ENCODE results near the gene FOXP1. TPM values are rescaled to one million over a fixed set of nuclear protein-coding genes. Genes with fewer than 3 reads are reported as not detected.

Gene FOXP1
- total and polyA plus RNA-seq, 3 experiments from 2014 or later = 142 to 185 (median 147) TPM

DNA sequence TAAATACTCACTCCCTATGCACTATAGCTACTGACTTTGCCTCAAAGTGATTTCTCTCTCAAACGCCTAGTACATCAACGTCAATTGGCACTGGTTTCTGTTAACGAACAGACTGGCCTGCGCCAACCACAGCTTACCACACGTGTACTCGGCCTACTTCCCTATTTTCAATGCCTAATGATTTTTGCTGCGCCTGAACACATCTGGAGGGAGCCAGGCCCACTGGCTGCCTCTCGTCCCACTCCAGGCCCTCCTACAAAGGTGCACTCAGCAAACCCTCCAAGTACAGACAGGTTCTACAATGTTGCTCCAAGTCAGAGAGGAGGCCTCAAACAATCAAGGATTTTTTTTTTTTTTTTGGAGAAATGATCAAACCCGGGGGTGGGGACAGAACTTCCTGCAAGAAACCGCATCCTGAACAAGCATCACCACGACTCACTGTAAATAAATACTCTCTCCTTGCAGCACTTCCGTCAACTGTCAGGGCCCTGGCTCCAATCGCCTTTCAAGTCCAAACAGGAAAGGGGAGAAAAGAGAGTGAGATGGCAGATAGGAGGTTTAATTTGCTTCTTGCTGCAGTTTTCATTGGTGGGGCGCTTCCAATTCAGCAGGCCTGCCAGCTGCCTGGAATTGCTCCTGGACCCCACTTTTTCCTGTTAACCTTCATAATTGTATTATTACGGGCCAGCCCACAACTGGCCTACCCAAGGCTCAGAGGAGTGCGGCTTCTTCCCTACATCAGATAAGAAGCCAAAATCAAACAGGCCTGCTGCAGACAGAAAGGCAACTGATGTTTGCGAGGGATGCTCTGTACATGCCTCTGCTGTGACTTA lies 139.3 kb downstream of the FOXP1 start:
- Histone ChIP-seq H3K9me3 (ENCODE audit: low read length) (no peaks in the 10 kb centered on the region), H3K4me3 (ENCODE audit: low read length) (peak overlapping the region; percentile 24), H3K27ac (ENCODE audit: low read depth, low read length) (peak overlapping the region; percentile 58), H3K27me3 (ENCODE audit: insufficient read depth, low read length, poor library complexity, severe bottlenecking) (no peaks in the 10 kb centered on the region), H3K36me3 (ENCODE audit: insufficient read depth, low read length) (no peaks in the 10 kb centered on the region), H3K4me1 (ENCODE audit: insufficient read depth, low read length) (peaks cover 99% of the 10 kb centered on the region)
- CTCF ChIA-PET = interaction anchor here (1.1 to 2.4 kb wide), 12 partner anchors 10 to 314 kb away, joined by 3 to 8 read pairs (median 4); no protein-coding TSS in a partner anchor
- POLR2A ChIA-PET = interaction anchor here (0.6 to 1.4 kb wide), 5 partner anchors 10 to 379 kb away, joined by 3 to 7 read pairs (median 3); no protein-coding TSS in a partner anchor
- H3K4me3 Mint-ChIP-seq = peak overlapping the region; percentile 63 to 82 (median 73)
- peaks cover 91 to 99% (median 99%) of the 10 kb centered on the region in 3 donors for H3K4me1 Mint-ChIP-seq
- peak; percentile 45 to 95 (median 87) for DNase-seq
- H3K27me3 Mint-ChIP-seq = peaks cover 0 to 2% of the 10 kb centered on the region in 2 donors
- peaks cover 3 to 14% (median 8%) of the 10 kb centered on the region in 3 donors for H3K36me3 Mint-ChIP-seq
- H3K9me3 Mint-ChIP-seq = no peaks in the 10 kb centered on the region
- H3K27ac Mint-ChIP-seq = peak overlapping the region; percentile 92 to 99 (median 98)

DNA sequence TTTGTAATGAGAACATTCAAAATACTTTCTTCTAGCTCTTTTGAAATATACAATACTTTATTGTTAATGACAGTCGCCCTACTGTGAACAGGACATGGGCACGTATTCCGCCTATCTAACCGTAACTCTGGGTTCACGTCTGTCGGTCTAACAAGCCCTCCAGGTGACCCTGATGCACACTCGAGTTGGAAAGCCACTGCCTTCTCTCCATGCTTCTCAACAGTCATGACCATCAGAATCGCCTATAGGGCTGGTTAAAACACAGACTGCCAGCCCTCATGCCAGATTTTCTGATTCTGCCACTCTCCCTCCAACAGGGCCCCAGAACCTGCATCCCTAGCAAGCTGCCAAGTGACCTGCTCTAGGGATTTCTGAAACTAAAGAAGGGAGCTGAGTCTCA lies 140.2 kb downstream of the FOXP1 start:
- H3K9me3 ChIP-seq (ENCODE audit: low read length) = no peaks in the 10 kb centered on the region
- no peaks in the 10 kb centered on the region for H3K9me3 Mint-ChIP-seq
- ChIA-PET CTCF (interaction anchor here (1.1 to 2.4 kb wide), 8 partner anchors 12 to 313 kb away, joined by 3 to 8 read pairs (median 4); no protein-coding TSS in a partner anchor), POLR2A (interaction anchor here (0.6 to 1.4 kb wide), 2 partner anchors 11 to 24 kb away, joined by 3 to 7 read pairs; no protein-coding TSS in a partner anchor)
- peak overlapping the region; percentile 58 for H3K27ac ChIP-seq (ENCODE audit: low read depth, low read length)
- peaks cover 99% of the 10 kb centered on the region for H3K4me1 ChIP-seq (ENCODE audit: insufficient read depth, low read length)
- no peak for DNase-seq
- peaks cover 94 to 99% (median 99%) of the 10 kb centered on the region in 3 donors for H3K4me1 Mint-ChIP-seq
- H3K27me3 Mint-ChIP-seq = peaks cover 0 to 2% of the 10 kb centered on the region in 2 donors
- no peaks in the 10 kb centered on the region for H3K36me3 ChIP-seq (ENCODE audit: insufficient read depth, low read length)
- H3K27ac Mint-ChIP-seq = peak overlapping the region; percentile 92 to 99 (median 98)
- peak overlapping the region in 6 of 7 donors; percentile 60 to 82 (median 70) for H3K4me3 Mint-ChIP-seq
- no peaks in the 10 kb centered on the region for H3K27me3 ChIP-seq (ENCODE audit: insufficient read depth, low read length, poor library complexity, severe bottlenecking)
- H3K36me3 Mint-ChIP-seq = peaks cover 4 to 13% (median 8%) of the 10 kb centered on the region in 3 donors
- H3K4me3 ChIP-seq (ENCODE audit: low read length) = no peak overlapping the region

DNA sequence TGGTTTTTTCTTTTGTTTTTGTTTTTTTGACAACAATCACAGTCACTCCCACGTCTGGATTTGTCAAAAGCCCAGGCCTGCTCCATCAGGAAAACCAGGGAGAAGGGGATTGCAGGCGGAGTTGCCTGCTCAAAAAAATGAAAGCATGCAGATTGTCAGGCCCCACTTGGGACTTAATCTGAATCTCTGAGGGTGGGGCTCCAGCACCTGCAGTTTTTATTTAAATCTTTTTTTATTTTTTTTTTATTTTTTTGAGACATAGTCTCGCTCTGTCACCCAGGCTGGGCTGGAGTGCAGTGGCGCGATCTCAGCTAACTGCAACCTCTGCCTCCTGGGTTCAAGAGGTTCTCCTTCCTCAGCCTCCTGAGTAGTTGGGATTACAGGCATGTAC lies 140.9 kb downstream of the FOXP1 start:
- no peaks in the 10 kb centered on the region for H3K36me3 ChIP-seq (ENCODE audit: insufficient read depth, low read length)
- Mint-ChIP-seq H3K27ac (peak overlapping the region; percentile 95 to 99 (median 98)), H3K36me3 (peaks cover 9 to 10% (median 9%) of the 10 kb centered on the region in 3 donors), H3K4me3 (peak overlapping the region in 5 of 7 donors; percentile 41 to 78 (median 67)), H3K9me3 (no peaks in the 10 kb centered on the region), H3K4me1 (peaks cover 94 to 99% (median 99%) of the 10 kb centered on the region in 3 donors), H3K27me3 (peaks cover 0 to 2% of the 10 kb centered on the region in 2 donors)
- no peaks in the 10 kb centered on the region for H3K27me3 ChIP-seq (ENCODE audit: insufficient read depth, low read length, poor library complexity, severe bottlenecking)
- no peak overlapping the region for H3K4me3 ChIP-seq (ENCODE audit: low read length)
- H3K9me3 ChIP-seq (ENCODE audit: low read length) = no peaks in the 10 kb centered on the region
- H3K27ac ChIP-seq (ENCODE audit: low read depth, low read length) = no peak overlapping the region
- peaks cover 99% of the 10 kb centered on the region for H3K4me1 ChIP-seq (ENCODE audit: insufficient read depth, low read length)
- no peak for DNase-seq
- ChIA-PET POLR2A (interaction anchor here (0.6 to 1.4 kb wide), 3 partner anchors 12 to 453 kb away, joined by 4 to 7 read pairs (median 7); no protein-coding TSS in a partner anchor), CTCF (interaction anchor here (0.8 to 2.0 kb wide), 5 partner anchors 9 to 312 kb away, joined by 3 to 8 read pairs (median 4); no protein-coding TSS in a partner anchor)

DNA sequence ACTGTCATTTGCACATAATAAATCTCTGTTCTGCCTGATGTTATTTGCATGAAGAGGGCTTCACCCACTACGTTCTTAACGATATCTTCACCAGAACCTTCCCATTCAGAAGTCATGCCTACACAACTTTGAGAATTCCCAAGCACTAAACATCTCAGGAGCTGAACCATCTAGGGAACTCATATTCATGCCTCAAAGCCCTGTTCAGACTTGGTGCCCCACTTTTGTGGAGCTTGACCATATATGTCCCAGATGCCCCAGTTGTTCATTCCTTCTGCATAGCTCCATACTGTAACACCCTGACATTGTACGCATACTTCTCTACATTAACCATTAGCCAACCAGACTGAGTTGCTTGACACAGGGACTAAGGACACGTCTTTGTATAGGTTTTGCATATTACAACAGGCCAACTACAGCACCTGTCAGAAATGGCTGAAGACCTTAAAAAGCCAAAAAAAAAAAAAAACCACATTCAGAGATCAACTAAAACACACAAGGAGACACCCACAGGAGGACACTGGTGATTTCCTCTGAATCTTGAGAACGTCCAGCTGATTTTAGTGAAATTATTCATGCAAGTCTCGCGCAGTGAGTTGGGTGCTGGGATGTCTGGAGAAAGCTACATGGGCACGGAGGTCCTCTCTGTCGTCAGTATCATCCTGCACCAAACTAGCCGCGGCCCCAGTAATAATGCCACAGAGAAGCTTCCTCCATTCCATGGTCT lies 141.4 kb downstream of the FOXP1 start:
- H3K27me3 Mint-ChIP-seq = peaks cover 0 to 2% of the 10 kb centered on the region in 2 donors
- POLR2A ChIA-PET = interaction anchor here (0.6 to 0.7 kb wide), 2 partner anchors 70 to 452 kb away, joined by 4 to 7 read pairs; no protein-coding TSS in a partner anchor
- peaks cover under 1% of the 10 kb centered on the region for H3K36me3 ChIP-seq (ENCODE audit: insufficient read depth, low read length)
- CTCF ChIA-PET = interaction anchor here (0.8 to 2.0 kb wide), 4 partner anchors 9 to 49 kb away, joined by 3 to 8 read pairs (median 3); no protein-coding TSS in a partner anchor
- peaks cover 94 to 99% (median 99%) of the 10 kb centered on the region in 3 donors for H3K4me1 Mint-ChIP-seq
- DNase-seq = no peak
- no peaks in the 10 kb centered on the region for H3K9me3 ChIP-seq (ENCODE audit: low read length)
- no peak overlapping the region for H3K27ac ChIP-seq (ENCODE audit: low read depth, low read length)
- H3K27ac Mint-ChIP-seq = peak overlapping the region; percentile 91 to 98 (median 96)
- H3K36me3 Mint-ChIP-seq = peaks cover 6 to 14% (median 10%) of the 10 kb centered on the region in 3 donors
- no peak overlapping the region for H3K4me3 ChIP-seq (ENCODE audit: low read length)
- peaks cover 99% of the 10 kb centered on the region for H3K4me1 ChIP-seq (ENCODE audit: insufficient read depth, low read length)
- no peaks in the 10 kb centered on the region for H3K9me3 Mint-ChIP-seq
- H3K4me3 Mint-ChIP-seq = peak overlapping the region; percentile 13 to 78 (median 49)
- no peaks in the 10 kb centered on the region for H3K27me3 ChIP-seq (ENCODE audit: insufficient read depth, low read length, poor library complexity, severe bottlenecking)

DNA sequence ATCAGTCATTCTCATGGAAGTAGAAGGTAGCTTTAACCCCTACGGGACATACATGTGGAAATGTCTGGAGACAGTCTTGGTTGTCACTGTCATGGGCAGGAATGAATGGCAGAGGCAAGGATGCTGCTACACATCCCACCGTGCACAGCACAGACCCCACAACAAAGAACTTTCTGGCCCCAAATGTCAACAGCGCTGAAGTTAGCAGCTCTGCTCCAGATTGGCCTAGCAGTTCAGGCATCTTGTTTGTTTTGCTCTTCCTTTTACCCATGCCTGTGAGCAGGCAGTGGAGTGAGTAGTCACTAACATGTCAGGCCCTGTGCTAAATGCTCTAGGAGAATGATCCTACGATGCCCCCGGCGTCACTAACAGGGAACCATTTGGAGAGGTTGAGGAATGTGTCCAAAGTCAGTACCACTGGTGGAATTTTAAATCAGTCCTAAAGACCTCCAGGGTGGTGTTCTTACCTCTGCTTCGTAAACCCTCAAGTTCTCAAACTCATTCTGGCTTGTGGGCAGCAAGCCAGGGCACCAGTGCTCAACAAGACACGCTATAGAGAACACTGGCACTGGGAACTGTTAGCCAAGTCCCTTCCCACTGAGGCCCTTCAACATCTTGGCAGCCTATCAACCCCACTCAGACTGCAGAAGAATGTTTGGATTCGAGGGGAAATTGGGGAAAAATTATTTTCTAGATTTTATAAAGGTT lies 142.2 kb downstream of the FOXP1 start:
- peak overlapping the region; percentile 19 for H3K4me3 ChIP-seq (ENCODE audit: low read length)
- peaks cover 8% of the 10 kb centered on the region for H3K36me3 ChIP-seq (ENCODE audit: insufficient read depth, low read length)
- no peaks in the 10 kb centered on the region for H3K27me3 ChIP-seq (ENCODE audit: insufficient read depth, low read length, poor library complexity, severe bottlenecking)
- ChIA-PET POLR2A (interaction anchor here (1.2 to 1.3 kb wide), 2 partner anchors 10 to 16 kb away, joined by 3 read pairs; no protein-coding TSS in a partner anchor), CTCF (interaction anchor here (0.9 to 1.6 kb wide), 6 partner anchors 13 to 55 kb away, joined by 3 to 4 read pairs (median 3); no protein-coding TSS in a partner anchor)
- Mint-ChIP-seq H3K4me1 (peaks cover 93 to 99% (median 99%) of the 10 kb centered on the region in 3 donors), H3K27ac (peak overlapping the region; percentile 91 to 98 (median 96)), H3K27me3 (peaks cover 0 to 2% of the 10 kb centered on the region in 2 donors), H3K36me3 (peaks cover 4 to 22% (median 10%) of the 10 kb centered on the region in 3 donors), H3K9me3 (no peaks in the 10 kb centered on the region), H3K4me3 (peak overlapping the region; percentile 26 to 79 (median 59))
- no peaks in the 10 kb centered on the region for H3K9me3 ChIP-seq (ENCODE audit: low read length)
- DNase-seq = peak in 1 of 5 donors; percentile 67
- H3K4me1 ChIP-seq (ENCODE audit: insufficient read depth, low read length) = peaks cover 99% of the 10 kb centered on the region
- no peak overlapping the region for H3K27ac ChIP-seq (ENCODE audit: low read depth, low read length)

DNA sequence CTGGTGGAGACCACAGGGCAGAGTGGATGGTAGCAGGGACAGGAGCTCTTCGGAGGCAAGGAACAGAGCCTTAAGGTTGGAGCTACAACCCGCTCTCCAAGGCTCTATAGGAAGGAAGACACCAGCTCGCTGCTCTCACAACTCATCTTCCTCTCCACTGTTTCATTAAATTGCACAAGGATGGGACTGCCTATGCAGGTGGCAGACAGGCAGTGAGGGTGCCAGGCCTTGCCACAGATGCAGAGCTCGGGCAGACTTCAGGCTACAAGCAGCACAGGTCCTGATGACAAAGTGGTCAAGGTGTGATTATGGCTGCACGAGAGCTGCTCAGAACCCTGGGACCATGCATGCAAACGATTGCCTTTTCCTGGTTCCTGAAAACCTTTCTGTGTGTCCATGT lies 144.6 kb downstream of the FOXP1 start:
- CTCF ChIA-PET = interaction anchor here (0.6 to 1.8 kb wide), 4 partner anchors 9 to 19 kb away, joined by 3 to 10 read pairs (median 3); no protein-coding TSS in a partner anchor

More for the DNA sequence above, 144.6 kb downstream of the FOXP1 start:
- Histone ChIP-seq H3K4me3 (ENCODE audit: low read length) (no peak overlapping the region), H3K27me3 (ENCODE audit: insufficient read depth, low read length, poor library complexity, severe bottlenecking) (no peaks in the 10 kb centered on the region), H3K27ac (ENCODE audit: low read depth, low read length) (no peak overlapping the region), H3K36me3 (ENCODE audit: insufficient read depth, low read length) (peaks cover 9% of the 10 kb centered on the region), H3K9me3 (ENCODE audit: low read length) (no peaks in the 10 kb centered on the region), H3K4me1 (ENCODE audit: insufficient read depth, low read length) (peaks cover 91% of the 10 kb centered on the region)
- Mint-ChIP-seq H3K9me3 (no peaks in the 10 kb centered on the region), H3K36me3 (peaks cover 4 to 23% (median 7%) of the 10 kb centered on the region in 3 donors), H3K27me3 (no peaks in the 10 kb centered on the region), H3K27ac (peak overlapping the region; percentile 81 to 98 (median 96)), H3K4me1 (peaks cover 85 to 93% (median 92%) of the 10 kb centered on the region in 3 donors), H3K4me3 (peak overlapping the region in 6 of 7 donors; percentile 19 to 65 (median 50))
- POLR2A ChIA-PET = interaction anchor here (0.9 kb wide), 1 partner anchor 9 kb away, joined by 3 read pairs; no protein-coding TSS in a partner anchor
- no peak for DNase-seq

All from CD8-positive, alpha-beta memory T cell (primary cell).